Neural cell (in vitro differentiated cells): Measurements from ENCODE around the gene GNAQ. TPM values are rescaled to one million over a fixed set of nuclear protein-coding genes. Genes with fewer than 3 reads are reported as not detected.

ENCODE experiments used
- H2AFZ ChIP-seq: fragments of 200-600, 300-800 bp; sonication (generic), shearing (Covaris generic); 2 replicates; pipeline ENCODE4 v1.6.0; 2014; ENCODE audit warnings: low read depth, mild to moderate bottlenecking, antibody characterized with exemption, low read length, moderate library complexity
- H3F3A ChIP-seq: fragments of 200-600 bp; shearing (Covaris generic); 2 replicates; pipeline ENCODE4 v1.6.1; 2016; ENCODE audit warnings: mild to moderate bottlenecking, moderate library complexity, mixed read lengths, antibody characterized with exemption, low read length; ENCODE audit not compliant: insufficient read depth, poor library complexity, severe bottlenecking
- H3K27ac ChIP-seq: fragments of 200-600, 300-800 bp; sonication (generic), shearing (Covaris generic); 2 replicates; pipeline ENCODE4 v1.5.1; 2014; ENCODE audit warnings: mild to moderate bottlenecking, low read length, moderate library complexity
- H3K27me3 ChIP-seq: fragments of 300-800, 200-600 bp; sonication (generic), shearing (Covaris generic); 2 replicates; pipeline ENCODE4 v1.6.0; 2014; ENCODE audit warnings: mild to moderate bottlenecking, low read depth, low read length, moderate library complexity; ENCODE audit not compliant: insufficient read depth
- H3K36me3 ChIP-seq: fragments of 300-800, 200-600 bp; sonication (generic), shearing (Covaris generic); 2 replicates; pipeline ENCODE4 v1.5.1; 2014; ENCODE audit warnings: mild to moderate bottlenecking, antibody characterized with exemption, low read length, moderate library complexity; ENCODE audit not compliant: insufficient read depth
- H3K4me2 ChIP-seq: fragments of 300-800, 200-600 bp; sonication (generic), shearing (Covaris generic); 2 replicates; pipeline ENCODE4 v1.6.0; 2014; ENCODE audit warnings: mild to moderate bottlenecking, low read length
- H3K4me3 ChIP-seq: fragments of 300-800, 200-600 bp; sonication (generic), shearing (Covaris generic); 2 replicates; pipeline ENCODE4 v1.5.1; 2014; ENCODE audit warnings: mild to moderate bottlenecking, low read length, moderate library complexity
- H3K79me2 ChIP-seq: fragments of 200-600 bp; shearing (Covaris generic); replicated peaks from 2 replicates; pipeline ENCODE4 v1.6.0; 2014; ENCODE audit warnings: mild to moderate bottlenecking, low read length, moderate library complexity; ENCODE audit not compliant: insufficient read depth
- H3K9ac ChIP-seq: fragments of 300-800, 200-600 bp; sonication (generic), shearing (Covaris generic); 2 replicates; pipeline ENCODE4 v1.6.1; 2016; ENCODE audit warnings: mild to moderate bottlenecking, low read length, mixed read lengths
- H3K9me2 ChIP-seq: fragments of 200-600 bp; shearing (Covaris generic); 2 replicates; pipeline ENCODE4 v1.6.1; 2016; ENCODE audit warnings: mild to moderate bottlenecking, low read length, mixed read lengths; ENCODE audit not compliant: insufficient read depth
- H3K9me3 ChIP-seq: fragments of 200-600, 300-800 bp; sonication (generic), shearing (Covaris generic); 2 replicates; pipeline ENCODE4 v1.6.1; 2016; ENCODE audit warnings: mild to moderate bottlenecking, mixed run types, low read length, moderate library complexity, mixed read lengths
- H4K20me1 ChIP-seq: fragments of 200-600 bp; shearing (Covaris generic); 2 replicates; pipeline ENCODE4 v1.6.1; 2016; ENCODE audit warnings: mild to moderate bottlenecking, mixed run types; ENCODE audit not compliant: insufficient read depth
- EP300 ChIP-seq: fragments of 450-650 bp; conservative IDR thresholded peaks from 2 replicates; pipeline ENCODE4 v1.6.1; 2014; ENCODE audit warnings: antibody characterized with exemption, mild to moderate bottlenecking, moderate library complexity; ENCODE audit not compliant: poor library complexity, severe bottlenecking
- EZH2 ChIP-seq: fragments of 200-600, 300-800 bp; shearing (Covaris generic), sonication (generic); IDR thresholded peaks from 2 replicates; pipeline ENCODE4 v1.6.1; 2014; ENCODE audit warnings: antibody characterized with exemption, low read length, borderline replicate concordance, mild to moderate bottlenecking; ENCODE audit not compliant: insufficient read depth, poor library complexity, severe bottlenecking
- MXI1 ChIP-seq: fragments of 450-650 bp; conservative IDR thresholded peaks from 2 replicates; pipeline ENCODE4 v1.6.1; 2014; ENCODE audit warnings: antibody characterized with exemption, mild to moderate bottlenecking; ENCODE audit not compliant: poor library complexity, severe bottlenecking
- POLR2AphosphoS5 ChIP-seq: IDR thresholded peaks from 2 replicates; pipeline ENCODE4 v1.6.1; 2012
- RAD21 ChIP-seq: fragments of 450-650 bp; conservative IDR thresholded peaks from 2 replicates; pipeline ENCODE4 v1.6.1; 2014; ENCODE audit warnings: antibody characterized with exemption, mild to moderate bottlenecking, moderate library complexity
- SMC3 ChIP-seq: fragments of 450-650 bp; conservative IDR thresholded peaks from 2 replicates; pipeline ENCODE4 v1.6.1; 2014; ENCODE audit warnings: antibody characterized with exemption, mild to moderate bottlenecking, moderate library complexity; ENCODE audit not compliant: poor library complexity
- TAF1 ChIP-seq: IDR thresholded peaks from 2 replicates; pipeline ENCODE4 v1.6.1; 2012; ENCODE audit warnings: low read depth
- polyA plus RNA-seq: library from polyadenylated mRNA; depleted of rRNA; stranded (reverse); fragments of >200 nt; gene quantifications from 2 replicates; pipeline ENCODE4 v1.2.3, GENCODE V29; 2014
- TF ChIP-seq, protein P1 (sequence below): IDR thresholded peaks from 2 replicates; pipeline ENCODE4 v1.6.1; 2012; ENCODE audit warnings: borderline replicate concordance
- TF ChIP-seq, protein P2 (sequence below): fragments of 450-650 bp; IDR thresholded peaks from 2 replicates; pipeline ENCODE4 v1.5.1; 2014; ENCODE audit warnings: antibody characterized with exemption, mild to moderate bottlenecking, moderate library complexity; ENCODE audit not compliant: poor library complexity, severe bottlenecking

Gene GNAQ
- polyA plus RNA-seq, 1 donor from 2014 or later, result 86.7 TPM

DNA sequence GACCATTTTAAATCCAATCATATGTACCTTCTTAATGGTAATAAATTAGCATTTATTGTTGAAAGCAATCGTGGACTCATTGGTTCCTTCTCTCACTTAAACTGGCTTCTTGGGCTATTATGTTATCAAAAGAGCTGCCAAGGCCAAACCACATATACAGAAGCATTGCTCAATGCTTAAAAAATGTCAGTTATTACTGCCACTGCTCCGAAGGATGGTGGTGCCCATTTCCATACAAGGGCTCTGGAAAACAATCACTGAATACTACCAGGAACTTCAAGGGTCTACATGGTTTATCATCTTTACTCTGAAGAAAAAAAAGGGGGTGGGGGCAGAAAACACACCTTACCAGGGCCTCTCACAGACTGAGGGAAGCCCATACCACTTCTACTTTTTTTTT lies 104.3 kb downstream of the GNAQ start:
- Histone ChIP-seq H3K79me2 (peaks cover 52% of the 10 kb centered on the region), H3F3A (no peaks in the 10 kb centered on the region), H3K4me3 (no peak overlapping the region), H3K36me3 (no peaks in the 10 kb centered on the region), H4K20me1 (no peaks in the 10 kb centered on the region), H3K9ac (no peak overlapping the region), H3K4me2 (no peak overlapping the region), H3K9me3 (no peaks in the 10 kb centered on the region), H3K9me2 (no peaks in the 10 kb centered on the region), H3K27ac (no peak overlapping the region), H2AFZ (no peak overlapping the region), H3K27me3 (no peaks in the 10 kb centered on the region)
- TF ChIP-seq, protein P1, sequence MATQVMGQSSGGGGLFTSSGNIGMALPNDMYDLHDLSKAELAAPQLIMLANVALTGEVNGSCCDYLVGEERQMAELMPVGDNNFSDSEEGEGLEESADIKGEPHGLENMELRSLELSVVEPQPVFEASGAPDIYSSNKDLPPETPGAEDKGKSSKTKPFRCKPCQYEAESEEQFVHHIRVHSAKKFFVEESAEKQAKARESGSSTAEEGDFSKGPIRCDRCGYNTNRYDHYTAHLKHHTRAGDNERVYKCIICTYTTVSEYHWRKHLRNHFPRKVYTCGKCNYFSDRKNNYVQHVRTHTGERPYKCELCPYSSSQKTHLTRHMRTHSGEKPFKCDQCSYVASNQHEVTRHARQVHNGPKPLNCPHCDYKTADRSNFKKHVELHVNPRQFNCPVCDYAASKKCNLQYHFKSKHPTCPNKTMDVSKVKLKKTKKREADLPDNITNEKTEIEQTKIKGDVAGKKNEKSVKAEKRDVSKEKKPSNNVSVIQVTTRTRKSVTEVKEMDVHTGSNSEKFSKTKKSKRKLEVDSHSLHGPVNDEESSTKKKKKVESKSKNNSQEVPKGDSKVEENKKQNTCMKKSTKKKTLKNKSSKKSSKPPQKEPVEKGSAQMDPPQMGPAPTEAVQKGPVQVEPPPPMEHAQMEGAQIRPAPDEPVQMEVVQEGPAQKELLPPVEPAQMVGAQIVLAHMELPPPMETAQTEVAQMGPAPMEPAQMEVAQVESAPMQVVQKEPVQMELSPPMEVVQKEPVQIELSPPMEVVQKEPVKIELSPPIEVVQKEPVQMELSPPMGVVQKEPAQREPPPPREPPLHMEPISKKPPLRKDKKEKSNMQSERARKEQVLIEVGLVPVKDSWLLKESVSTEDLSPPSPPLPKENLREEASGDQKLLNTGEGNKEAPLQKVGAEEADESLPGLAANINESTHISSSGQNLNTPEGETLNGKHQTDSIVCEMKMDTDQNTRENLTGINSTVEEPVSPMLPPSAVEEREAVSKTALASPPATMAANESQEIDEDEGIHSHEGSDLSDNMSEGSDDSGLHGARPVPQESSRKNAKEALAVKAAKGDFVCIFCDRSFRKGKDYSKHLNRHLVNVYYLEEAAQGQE, result no peak
- TF ChIP-seq SMC3, result no peak
- no peak for TF ChIP-seq TAF1

- no peak overlapping the region for H2AFZ ChIP-seq
- H3K9me3 ChIP-seq, result no peaks in the 10 kb centered on the region
- H3K4me3 ChIP-seq, result no peak overlapping the region
- H3K4me2 ChIP-seq, result no peak overlapping the region
- no peaks in the 10 kb centered on the region for H3K27me3 ChIP-seq
- no peaks in the 10 kb centered on the region for H3K9me2 ChIP-seq
- H3K79me2 ChIP-seq, result peaks cover 52% of the 10 kb centered on the region
- no peak for TF ChIP-seq SMC3
- H3K36me3 ChIP-seq, result no peaks in the 10 kb centered on the region
- H3K9ac ChIP-seq, result no peak overlapping the region
- no peaks in the 10 kb centered on the region for H4K20me1 ChIP-seq
- no peak overlapping the region for H3K27ac ChIP-seq
- no peaks in the 10 kb centered on the region for H3F3A ChIP-seq
Observed at GRCh38 chr9:77926371-77926878, 105.2 kb downstream of the GNAQ start.

DNA sequence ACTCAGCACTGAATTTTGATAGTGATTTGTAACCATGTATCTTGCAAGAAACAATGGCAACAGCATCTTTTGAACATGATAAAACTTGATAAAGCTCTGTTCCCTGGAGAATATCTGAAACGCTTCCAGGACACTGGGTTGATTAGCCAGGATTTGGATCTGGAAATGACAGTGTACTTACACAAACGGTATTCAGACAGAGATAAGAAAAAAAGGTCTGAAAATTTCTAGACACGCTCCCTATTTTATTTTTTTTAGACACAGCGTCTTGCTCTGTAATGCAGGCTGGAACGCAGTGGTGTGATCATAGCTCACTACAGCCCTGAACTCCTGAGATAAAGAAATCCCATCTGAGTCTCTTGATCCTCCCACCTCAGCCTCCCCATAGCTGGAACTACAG lies 109.0 kb downstream of the GNAQ start:
- Histone ChIP-seq H3K27me3 (no peaks in the 10 kb centered on the region), H2AFZ (no peak overlapping the region), H3K9ac (no peak overlapping the region), H3K79me2 (peaks cover 40% of the 10 kb centered on the region), H3F3A (no peaks in the 10 kb centered on the region), H3K27ac (no peak overlapping the region), H3K9me2 (no peaks in the 10 kb centered on the region), H3K36me3 (peaks cover 3% of the 10 kb centered on the region), H4K20me1 (no peaks in the 10 kb centered on the region), H3K4me2 (no peak overlapping the region), H3K9me3 (no peaks in the 10 kb centered on the region), H3K4me3 (no peak overlapping the region)
- TF ChIP-seq TAF1 (no peak), EZH2 (no peak), RAD21 (no peak), EP300 (no peak), SMC3 (no peak), MXI1 (no peak), POLR2AphosphoS5 (no peak)
- TF ChIP-seq, protein P2, sequence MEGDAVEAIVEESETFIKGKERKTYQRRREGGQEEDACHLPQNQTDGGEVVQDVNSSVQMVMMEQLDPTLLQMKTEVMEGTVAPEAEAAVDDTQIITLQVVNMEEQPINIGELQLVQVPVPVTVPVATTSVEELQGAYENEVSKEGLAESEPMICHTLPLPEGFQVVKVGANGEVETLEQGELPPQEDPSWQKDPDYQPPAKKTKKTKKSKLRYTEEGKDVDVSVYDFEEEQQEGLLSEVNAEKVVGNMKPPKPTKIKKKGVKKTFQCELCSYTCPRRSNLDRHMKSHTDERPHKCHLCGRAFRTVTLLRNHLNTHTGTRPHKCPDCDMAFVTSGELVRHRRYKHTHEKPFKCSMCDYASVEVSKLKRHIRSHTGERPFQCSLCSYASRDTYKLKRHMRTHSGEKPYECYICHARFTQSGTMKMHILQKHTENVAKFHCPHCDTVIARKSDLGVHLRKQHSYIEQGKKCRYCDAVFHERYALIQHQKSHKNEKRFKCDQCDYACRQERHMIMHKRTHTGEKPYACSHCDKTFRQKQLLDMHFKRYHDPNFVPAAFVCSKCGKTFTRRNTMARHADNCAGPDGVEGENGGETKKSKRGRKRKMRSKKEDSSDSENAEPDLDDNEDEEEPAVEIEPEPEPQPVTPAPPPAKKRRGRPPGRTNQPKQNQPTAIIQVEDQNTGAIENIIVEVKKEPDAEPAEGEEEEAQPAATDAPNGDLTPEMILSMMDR, result no peak
- TF ChIP-seq, protein P1, result no peak
